22Rv1 (cell line): ENCODE data around the gene TECPR1.
A peak's percentile ranks its signal among the peaks of the same experiment; 100 is the strongest.

ENCODE experiments used
- H3K27ac ChIP-seq: fragments of 450-650 bp; 2 replicates; pipeline ENCODE4 v1.5.1; 2017
- ZFX ChIP-seq: fragments of 450-650 bp; IDR thresholded peaks from 2 replicates; pipeline ENCODE4 v1.6.1; 2017; ENCODE audit warnings: antibody characterized with exemption, borderline replicate concordance
- TF ChIP-seq, protein P1 (sequence below): fragments of 450-650 bp; IDR thresholded peaks from 2 replicates; pipeline ENCODE4 v1.5.1; 2017; ENCODE audit warnings: mild to moderate bottlenecking

The TECPR1 gene

DNA sequence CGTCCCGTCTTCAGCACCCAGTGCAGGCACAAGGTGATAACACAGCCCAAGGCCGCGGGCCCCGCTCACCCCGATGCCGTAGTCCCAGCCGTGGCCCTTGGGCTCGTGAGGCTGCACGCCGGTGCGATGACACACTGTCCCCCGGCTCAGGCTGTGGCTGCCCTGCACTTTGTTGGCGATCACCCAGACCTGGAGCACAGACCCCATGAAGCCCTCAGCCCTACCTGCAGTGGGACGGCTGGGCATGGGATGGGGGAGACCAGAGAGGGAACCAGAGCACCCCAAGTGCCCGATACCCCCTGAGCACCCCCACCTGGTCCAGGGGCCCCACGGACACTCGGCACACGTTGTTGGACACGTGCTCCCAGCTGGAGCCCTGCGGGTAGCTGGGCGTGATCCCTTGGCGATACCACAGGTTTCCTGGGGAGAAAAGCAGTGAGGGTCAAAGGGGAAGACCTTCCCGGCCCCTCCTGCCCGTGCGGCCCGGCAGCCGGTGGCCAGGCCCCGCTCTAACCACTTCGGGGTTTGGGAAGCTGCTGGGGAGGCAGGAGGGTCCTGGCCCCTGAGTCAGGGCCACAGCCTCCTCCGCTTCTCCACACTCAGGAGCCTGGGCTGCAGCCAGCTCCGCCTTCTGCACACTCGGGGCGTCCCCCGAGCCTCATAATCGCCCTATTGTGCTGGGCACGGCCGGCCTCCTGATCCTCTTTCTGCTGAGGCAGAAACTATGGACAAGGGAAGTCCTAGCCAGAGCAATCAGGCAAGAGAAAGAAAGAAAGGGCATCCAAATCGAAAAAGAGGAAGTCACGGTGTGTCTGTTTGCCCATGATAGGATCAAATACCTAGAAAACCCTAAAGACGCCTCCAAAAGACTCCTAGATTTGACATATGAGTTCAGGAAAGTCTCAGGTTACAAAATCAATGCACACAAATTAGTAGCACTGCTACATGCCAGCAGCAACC, 34.1 kb downstream of the TECPR1 start:
- H3K27ac ChIP-seq = no peak overlapping the region
- TF ChIP-seq, protein P1, sequence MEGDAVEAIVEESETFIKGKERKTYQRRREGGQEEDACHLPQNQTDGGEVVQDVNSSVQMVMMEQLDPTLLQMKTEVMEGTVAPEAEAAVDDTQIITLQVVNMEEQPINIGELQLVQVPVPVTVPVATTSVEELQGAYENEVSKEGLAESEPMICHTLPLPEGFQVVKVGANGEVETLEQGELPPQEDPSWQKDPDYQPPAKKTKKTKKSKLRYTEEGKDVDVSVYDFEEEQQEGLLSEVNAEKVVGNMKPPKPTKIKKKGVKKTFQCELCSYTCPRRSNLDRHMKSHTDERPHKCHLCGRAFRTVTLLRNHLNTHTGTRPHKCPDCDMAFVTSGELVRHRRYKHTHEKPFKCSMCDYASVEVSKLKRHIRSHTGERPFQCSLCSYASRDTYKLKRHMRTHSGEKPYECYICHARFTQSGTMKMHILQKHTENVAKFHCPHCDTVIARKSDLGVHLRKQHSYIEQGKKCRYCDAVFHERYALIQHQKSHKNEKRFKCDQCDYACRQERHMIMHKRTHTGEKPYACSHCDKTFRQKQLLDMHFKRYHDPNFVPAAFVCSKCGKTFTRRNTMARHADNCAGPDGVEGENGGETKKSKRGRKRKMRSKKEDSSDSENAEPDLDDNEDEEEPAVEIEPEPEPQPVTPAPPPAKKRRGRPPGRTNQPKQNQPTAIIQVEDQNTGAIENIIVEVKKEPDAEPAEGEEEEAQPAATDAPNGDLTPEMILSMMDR = no peak
- no peak for TF ChIP-seq ZFX

DNA sequence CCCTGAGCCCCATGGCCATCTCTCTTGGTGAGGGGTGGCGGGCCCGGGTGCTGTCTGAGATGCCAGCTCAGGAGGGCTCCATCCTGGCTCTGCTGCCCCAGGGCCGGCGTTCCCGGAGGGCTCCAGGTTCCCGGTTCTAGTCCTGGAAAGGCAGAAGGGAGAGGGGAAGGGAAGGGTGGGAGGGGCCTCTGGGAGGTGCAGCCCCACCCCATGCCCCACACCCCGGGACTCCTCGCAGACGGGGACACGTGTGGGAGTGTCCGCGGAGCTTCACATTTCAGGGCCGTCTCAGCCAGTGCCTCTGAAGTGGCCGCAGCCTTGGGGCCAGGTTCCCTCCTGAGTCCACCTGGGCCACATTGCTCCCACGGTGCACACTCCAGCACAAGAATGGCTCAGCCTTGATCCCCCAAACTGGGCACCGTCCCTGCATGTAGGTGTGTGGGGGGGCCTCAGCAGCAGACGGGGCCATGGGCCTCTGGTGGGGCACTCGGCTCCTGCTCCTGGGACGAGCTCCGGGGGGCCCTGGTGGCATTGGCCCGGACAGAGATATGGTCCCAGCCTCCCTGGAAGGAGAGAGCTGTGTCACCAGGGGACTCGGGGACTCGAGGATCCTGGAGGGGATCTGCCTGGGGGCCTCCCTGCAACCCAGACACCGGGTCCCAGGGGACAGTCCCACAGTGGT, 35.0 kb downstream of the TECPR1 start:
- TF ChIP-seq ZFX = no peak
- TF ChIP-seq, protein P1 = no peak
- H3K27ac ChIP-seq = no peak overlapping the region

DNA sequence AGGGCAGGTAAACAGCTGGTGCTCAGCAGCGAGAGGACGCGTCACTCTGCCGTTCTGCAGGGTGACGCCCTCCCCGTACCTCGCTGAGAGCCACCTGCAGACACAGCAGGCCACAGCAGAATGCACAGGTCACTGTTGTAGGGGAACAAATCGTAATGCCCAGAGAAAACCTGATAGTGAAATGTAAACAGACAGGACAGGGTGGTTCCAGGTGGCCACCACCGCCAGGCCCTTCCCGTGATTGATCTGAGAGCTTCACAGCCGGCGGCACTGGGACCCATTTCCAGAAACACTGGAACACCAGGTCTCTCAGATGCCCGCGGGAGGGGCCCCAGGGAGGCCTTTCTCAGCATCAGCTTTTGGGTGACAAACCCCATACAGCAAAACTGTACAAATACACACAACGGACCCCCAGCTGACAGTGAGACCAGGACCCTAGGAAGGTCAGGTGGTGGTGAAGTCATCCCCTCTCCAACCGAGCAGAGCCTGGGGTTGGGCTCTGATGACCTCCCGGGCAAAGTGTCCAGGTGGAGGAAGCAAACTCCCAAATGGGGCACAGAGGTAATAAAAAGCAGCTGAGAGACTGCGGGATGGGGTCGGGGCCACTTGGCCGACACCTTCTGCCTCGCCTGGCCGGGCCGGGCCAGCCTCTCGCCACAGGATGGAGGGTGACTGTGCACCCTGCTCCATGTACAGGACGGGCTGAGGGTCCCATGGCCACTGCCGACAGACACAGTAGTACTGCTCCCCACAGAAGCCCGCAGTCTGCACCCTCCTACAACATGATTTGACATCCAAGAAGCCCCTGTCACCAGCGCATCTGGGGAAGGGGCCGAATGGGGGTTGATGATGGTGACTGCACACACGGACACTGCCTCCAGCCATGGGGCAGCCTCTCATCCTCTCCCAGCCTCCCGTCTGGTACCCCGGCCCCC, 36.2 kb downstream of the TECPR1 start:
- TF ChIP-seq, protein P1 = no peak
- no peak for TF ChIP-seq ZFX
- no peak overlapping the region for H3K27ac ChIP-seq

DNA sequence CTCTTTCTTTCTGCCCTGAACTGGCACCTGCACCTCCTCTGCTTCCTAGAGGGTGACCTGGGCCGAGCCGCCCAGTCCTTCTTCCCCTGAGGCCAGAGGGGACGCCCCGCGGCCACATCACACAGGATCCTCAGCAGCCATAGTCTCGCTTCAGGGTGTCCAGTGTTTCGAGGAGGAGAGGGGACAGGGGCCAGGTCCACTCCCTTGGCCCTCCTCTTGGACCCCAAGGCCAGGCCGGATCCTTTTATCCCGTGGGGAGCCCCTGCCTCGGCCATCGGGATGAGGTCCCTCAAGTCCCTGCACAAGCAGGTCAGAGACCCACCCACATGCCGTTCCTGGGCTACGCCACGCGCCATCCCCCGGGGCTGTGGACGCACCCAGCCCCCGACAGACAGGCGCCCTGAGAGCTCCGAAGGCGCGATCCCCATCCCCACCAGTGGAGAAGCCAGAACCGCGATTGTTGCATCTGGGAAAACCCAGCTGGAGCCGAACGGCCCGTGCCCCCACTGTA, 37.2 kb downstream of the TECPR1 start:
- TF ChIP-seq, protein P1 = no peak
- TF ChIP-seq ZFX = no peak
- H3K27ac ChIP-seq = no peak overlapping the region

DNA sequence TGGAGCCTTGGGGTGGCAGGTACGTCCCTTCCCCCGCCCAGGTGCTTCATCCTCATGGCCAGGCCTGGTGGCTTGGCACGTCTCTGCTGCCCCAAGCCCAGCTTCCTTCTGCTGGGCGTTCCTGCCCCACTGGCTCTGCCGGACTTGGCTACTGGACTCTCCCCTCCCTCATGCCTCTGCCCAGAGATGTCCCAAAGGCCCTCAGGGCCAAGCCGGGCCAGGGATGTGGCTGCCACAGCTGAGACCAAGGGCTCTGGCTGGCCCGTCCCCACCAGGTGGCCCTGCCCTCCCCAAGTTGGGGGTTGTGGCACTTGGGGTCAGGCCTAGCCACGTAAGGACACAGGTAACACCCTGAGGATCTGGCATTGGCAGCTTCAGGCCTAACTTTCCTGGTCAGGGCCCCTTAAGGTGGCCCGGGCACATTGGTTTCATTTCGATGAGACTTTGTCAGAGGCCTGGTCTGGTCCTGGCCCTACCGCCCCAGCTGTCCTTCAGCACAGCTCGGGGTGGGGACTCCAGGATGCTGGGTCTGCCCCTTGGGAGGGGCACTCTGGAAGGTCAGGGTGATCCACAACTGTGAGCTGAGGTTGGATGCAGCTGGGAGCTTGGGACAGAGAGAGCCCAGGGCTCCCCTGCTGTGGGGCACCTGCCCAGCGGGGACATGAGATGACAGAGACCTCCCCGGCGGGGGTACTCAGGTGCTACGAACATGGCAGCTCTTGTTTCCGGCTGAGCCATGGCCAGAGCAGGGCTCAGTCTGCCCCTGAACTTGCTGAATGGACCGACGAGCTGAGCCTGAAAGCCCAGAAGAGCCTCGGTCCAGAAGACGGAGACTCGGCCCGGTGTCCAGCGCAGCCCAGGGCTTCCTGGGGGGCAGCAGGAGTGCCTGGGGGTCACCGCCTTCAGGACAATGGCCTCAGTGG, 37.9 kb downstream of the TECPR1 start:
- peak overlapping the region; percentile 7; the same call in 1 of the 2 replicates for H3K27ac ChIP-seq
- TF ChIP-seq, protein P1 = no peak
- no peak for TF ChIP-seq ZFX
